HFFc6 (cell line): ENCODE data around the gene THOC5. TPM values are rescaled to one million over a fixed set of nuclear protein-coding genes. Genes with fewer than 3 reads are reported as not detected.
A peak's percentile ranks its signal among the peaks of the same experiment; 100 is the strongest.

Experiments used
- DNase-seq: peaks from one replicate; pipeline ENCODE4 v3.0.0-alpha.2; 2018
- H3K27ac Mint-ChIP-seq: 2 replicates; pipeline ENCODE4 v1.8.0; 2020; ENCODE audit warnings: mild to moderate bottlenecking, mixed read lengths
- H3K27me3 Mint-ChIP-seq: 2 replicates; pipeline ENCODE4 v1.8.0; 2021; ENCODE audit warnings: mild to moderate bottlenecking, moderate library complexity, mixed read lengths; ENCODE audit not compliant: insufficient read depth
- H3K36me3 Mint-ChIP-seq: 2 replicates; pipeline ENCODE4 v1.8.0; 2021; ENCODE audit warnings: low read depth, mixed read lengths
- H3K4me1 Mint-ChIP-seq: 2 replicates; pipeline ENCODE4 v1.8.0; 2020; ENCODE audit warnings: low read depth, mixed read lengths
- H3K4me3 Mint-ChIP-seq: 2 replicates; pipeline ENCODE4 v1.8.0; 2020; ENCODE audit warnings: mild to moderate bottlenecking, moderate library complexity, mixed read lengths
- H3K9me3 Mint-ChIP-seq: 2 replicates; pipeline ENCODE4 v1.8.0; 2020; ENCODE audit warnings: mild to moderate bottlenecking, mixed read lengths
- CTCF ChIP-seq: fragments of 200-600 bp; sonication (generic); IDR thresholded peaks from 2 replicates; pipeline ENCODE4 v1.5.0; 2021; ENCODE audit warnings: antibody characterized with exemption, mild to moderate bottlenecking
- total RNA-seq, 6 experiments: library from RNA; stranded (reverse); fragmentation: NEBNext Ultra II Directional; extraction: Animal tissue kit (Norgen Biotek cat#: 25700); gene quantifications; 2 replicates in 1 of 6; 3 replicates in 5 of 6; pipeline ENCODE4 v1.2.3, GENCODE V29; 2021

The THOC5 gene
- total RNA-seq, 6 experiments from 2014 or later: 50.9 to 55.4 (median 53.0) TPM

GRCh38 chr22:29456211-29456671, 97.3 kb downstream of the THOC5 start:
- no peaks in the 10 kb centered on the region for H3K4me1 Mint-ChIP-seq
- peak; percentile 22 for DNase-seq

More at GRCh38 chr22:29456211-29456671, 97.3 kb downstream of the THOC5 start:
- Mint-ChIP-seq H3K27me3 (peaks cover 17% of the 10 kb centered on the region), H3K4me3 (no peak overlapping the region), H3K27ac (no peak overlapping the region), H3K9me3 (no peaks in the 10 kb centered on the region), H3K36me3 (no peaks in the 10 kb centered on the region)
- no peak for TF ChIP-seq CTCF

Other genes starting within 250 kb of the THOC5 start
- gene GAS2L1, start 247.1 kb downstream of the THOC5 start, total RNA-seq: 10 to 100 TPM; 40.5 to 48.8 (median 43.3) TPM
- gene RASL10A, start 238.1 kb downstream of the THOC5 start, total RNA-seq: under 1 TPM in 2 of 6 experiments, not detected in 4; 0.24 to 0.28 TPM
- gene AP1B1, start 165.2 kb downstream of the THOC5 start, total RNA-seq: 100 to 1,000 TPM in 1 of 6 experiments, 10 to 100 TPM in 5; 89.1 to 101 (median 89.9) TPM
- not detected for gene RFPL1, start 115.2 kb downstream of the THOC5 start, total RNA-seq
- not detected for gene NEFH, start 73.5 kb downstream of the THOC5 start, total RNA-seq
- gene NIPSNAP1, start 27.4 kb upstream of the THOC5 start, total RNA-seq: 10 to 100 TPM; 51.5 to 77.5 (median 70.4) TPM
- gene NF2, start 49.9 kb upstream of the THOC5 start, total RNA-seq: 100 to 1,000 TPM; 161 to 184 (median 176) TPM
- gene CABP7, start 166.2 kb upstream of the THOC5 start, total RNA-seq: not detected
- 10 to 100 TPM; 24.9 to 28.6 (median 26.1) TPM for gene ZMAT5, start 213.2 kb upstream of the THOC5 start, total RNA-seq
- 100 to 1,000 TPM; 137 to 153 (median 150) TPM for gene UQCR10, start 213.6 kb upstream of the THOC5 start, total RNA-seq